Measurements from ENCODE around the gene THOC5. TPM values are rescaled to one million over a fixed set of nuclear protein-coding genes. Genes with fewer than 3 reads are reported as not detected.
A peak's percentile ranks its signal among the peaks of the same experiment; 100 is the strongest.

Gene THOC5
- total and polyA plus RNA-seq, 2 of the 4 experiments (the other 2 are of a cell fraction): 68.4 to 73.7 TPM

GRCh38 chr22:29469755-29470154 lies 83.8 kb downstream of the THOC5 start:
- ChIA-PET POLR2A (ENCODE audit: unreplicated experiment) (no interaction called here), CTCF (interaction anchor here (0.8 kb wide), 1 partner anchor 141 kb away, joined by 4 read pairs; no protein-coding TSS in a partner anchor)
- no peak overlapping the region for H4K5ac ChIP-seq (ENCODE audit: low read depth, low read length)
- H3K9me1 ChIP-seq (ENCODE audit: insufficient read depth, low read length): no peaks in the 10 kb centered on the region
- H4K20me1 ChIP-seq (ENCODE audit: insufficient read depth, low read length): no peaks in the 10 kb centered on the region
- no peak overlapping the region for H3K9ac ChIP-seq (ENCODE audit: low read depth, low read length)
- no peaks in the 10 kb centered on the region for H3K36me3 ChIP-seq (ENCODE audit: control insufficient read depth, insufficient read depth, low read length)
- no peak overlapping the region for H3K23ac ChIP-seq (ENCODE audit: low read depth, low read length)
- ATAC-seq (ENCODE audit: low read depth) (no peak), DNase-seq (no peak)
- no peak overlapping the region for H3K27ac ChIP-seq (ENCODE audit: insufficient read depth, low read length)
- H4K8ac ChIP-seq (ENCODE audit: low read depth in 2 of 2, low read length in 2 of 2): no peak overlapping the region
- no peak overlapping the region for H2AK5ac ChIP-seq (ENCODE audit: low read depth, low read length)
- H3K27me3 ChIP-seq (ENCODE audit: control insufficient read depth, insufficient read depth, low read length): peaks cover 42% of the 10 kb centered on the region
- no TSS peak for BruUV-seq (replicated peaks)
- H3K9me3 ChIP-seq (ENCODE audit: control insufficient read depth, insufficient read depth, low read length): no peaks in the 10 kb centered on the region
- no peak overlapping the region for H3K4me3 ChIP-seq (ENCODE audit: insufficient read depth, low read depth, low read length)
- peak overlapping the region; percentile 87 for H2AFZ ChIP-seq (replicated peaks; ENCODE audit: low read length, poor library complexity)
- TF ChIP-seq MAFK (IDR thresholded peaks at IDR 0.05; ENCODE audit: low read depth, low read length) (peak; percentile 8; the same call in 1 of the 2 replicates), CTCF (conservative IDR thresholded peaks at IDR 0.05; ENCODE audit: low read depth, low read length) (no peak)
- no peak overlapping the region for H2BK5ac ChIP-seq (ENCODE audit: low read depth, low read length, poor library complexity, severe bottlenecking)
- WGBS, 2 experiments (ENCODE audit: extremely low coverage in 2 of 2, insufficient read length in 1 of 2): 17% methylated on average over 2 of the region's 9 CpGs; no CpG with 5 or more reads in 1 of the 2 experiments
- no peak overlapping the region for H2BK120ac ChIP-seq (ENCODE audit: low read depth, low read length)
- no peak overlapping the region for H3K18ac ChIP-seq (ENCODE audit: low read depth, low read length)
- no peak overlapping the region for H4K91ac ChIP-seq (ENCODE audit: insufficient read depth, low read depth, low read length)
- dilution Hi-C loops (cut with HindIII; ENCODE audit: low sequenced_read_pairs, unreplicated experiment) (no loop called here), in situ Hi-C loops (cut with MboI; ENCODE audit: low sequenced_read_pairs) (no loop called here), intact Hi-C loops (cut with micrococcal nuclease) (no loop called here)
- H3K56ac ChIP-seq (ENCODE audit: extremely low read depth, insufficient read depth, low read length): no peak overlapping the region
- no peak overlapping the region for H2BK20ac ChIP-seq (ENCODE audit: low read depth, low read length)
- no peaks in the 10 kb centered on the region for H3K79me1 ChIP-seq (ENCODE audit: low read depth in 1 of 2, low read length in 2 of 2)
- no peaks in the 10 kb centered on the region; the same call in 1 of the 2 replicates for H3K4me1 ChIP-seq (ENCODE audit: control insufficient read depth, insufficient read depth, low read length)
- H2BK15ac ChIP-seq (ENCODE audit: low read depth, low read length): no peak overlapping the region
- no peak overlapping the region for H3K4me2 ChIP-seq (ENCODE audit: low read depth, low read length)
- no peak overlapping the region for H2AK9ac ChIP-seq (replicated peaks; ENCODE audit: low read depth, low read length, poor library complexity)
- H3K14ac ChIP-seq (replicated peaks; ENCODE audit: low read depth, low read length): no peak overlapping the region
- H3K4ac ChIP-seq (ENCODE audit: low read depth, low read length): no peak overlapping the region
